ENCODE data around the gene CADM4. TPM values are rescaled to one million over a fixed set of nuclear protein-coding genes. Genes with fewer than 3 reads are reported as not detected.

Gene CADM4
- total and polyA plus RNA-seq, 10 of the 15 experiments (the other 5 are each of a cell fraction or from before 2014, with no cell fraction given), result 0.04 to 0.12 (median 0.08) TPM; not detected in 5

GRCh38 chr19:43634068-43634467, 5.6 kb downstream of the CADM4 start:
- Histone ChIP-seq H3K4me1 (ENCODE audit: control insufficient read depth, insufficient read depth, low read length) (peaks cover 5% of the 10 kb centered on the region), H2AFZ (ENCODE audit: control insufficient read depth, low read depth, low read length) (no peak overlapping the region), H3K9me3 (replicated peaks; ENCODE audit: control insufficient read depth, insufficient read depth, low read length) (no peaks in the 10 kb centered on the region), H3K27ac (ENCODE audit: control insufficient read depth, insufficient read depth) (no peak overlapping the region), H3K79me2 (ENCODE audit: control insufficient read depth, insufficient read depth, low read length) (no peaks in the 10 kb centered on the region), H3K36me3 (ENCODE audit: control insufficient read depth in 2 of 2, insufficient read depth in 2 of 2, low read length in 1 of 2) (no peaks in the 10 kb centered on the region), H3K4me2 (ENCODE audit: control insufficient read depth, insufficient read depth) (no peak overlapping the region), H3K9ac (ENCODE audit: control insufficient read depth, insufficient read depth, low read length) (no peak overlapping the region), H3K4me3 (no peak overlapping the region), H3K27me3 (replicated peaks in 1 of 2; ENCODE audit: control insufficient read depth in 2 of 2, insufficient read depth in 2 of 2, low read length in 1 of 2) (peaks cover 6 to 10% of the 10 kb centered on the region in 2 experiments), H4K20me1 (ENCODE audit: control insufficient read depth, insufficient read depth) (no peaks in the 10 kb centered on the region)
- CTCF ChIA-PET, result interaction anchor here (1.6 kb wide), 1 partner anchor 114 kb away, joined by 4 read pairs; no protein-coding TSS in a partner anchor
- intact Hi-C loops (cut with micrococcal nuclease; ENCODE audit: unreplicated experiment), result no loop called here
- no peak for FAIRE-seq
- ATAC-seq, result no peak
- in situ Hi-C loops (cut with MboI), result no loop called here
- BruUV-seq (replicated peaks), result no TSS peak
- SMC1A ChIA-PET (ENCODE audit: uncharacterized antibody, unreplicated experiment), result no interaction called here
- RAD21 ChIA-PET (ENCODE audit: unreplicated experiment), result interaction anchor here (0.6 kb wide), 1 partner anchor 40 kb away, joined by 3 read pairs; no protein-coding TSS in a partner anchor
- WGBS (ENCODE audit: insufficient coverage, insufficient replicate concordance, low lambda C conversion rate, missing lambda C conversion rate), result 30% methylated on average over 5 of the region's 5 CpGs
- no peak for DNase-seq (ENCODE audit: low read depth, low spot score)
- POLR2A ChIA-PET, result no interaction called here
- TF ChIP-seq E2F8 (IDR thresholded peaks at IDR 0.05; ENCODE audit: low read depth, partially characterized antibody) (no peak), ZZZ3 (IDR thresholded peaks at IDR 0.05; ENCODE audit: control insufficient read depth, insufficient read length, low read depth) (no peak), ZBTB40 (IDR thresholded peaks at IDR 0.05; ENCODE audit: borderline replicate concordance) (no peak), ZNF217 (IDR thresholded peaks at IDR 0.05) (no peak), JUND (IDR thresholded peaks at IDR 0.05; ENCODE audit: low read depth, low read length) (no peak), ZNF592 (IDR thresholded peaks at IDR 0.05) (no peak), EP300 (IDR thresholded peaks at IDR 0.05; ENCODE audit: borderline replicate concordance in 1 of 2, control insufficient read depth in 1 of 2, low read depth in 2 of 2, low read length in 2 of 2) (no peak), BCLAF1 (IDR thresholded peaks at IDR 0.05) (no peak), POU2F2 (IDR thresholded peaks at IDR 0.05; ENCODE audit: borderline replicate concordance, low read depth, low read length) (no peak)
